RCC 7860 (cell line): Measurements from ENCODE around the gene SLC19A1.
"Not testable (repeated sequence)": the region's sequence is repeated elsewhere in the genome, so short reads cannot be mapped to it uniquely, and the experiment has no call there.

Experiments used
- DNase-seq: peaks from one replicate; pipeline ENCODE4 v3.0.0-alpha.2; 2015; ENCODE audit warnings: low spot score
- FAIRE-seq: peaks from 2 replicates; lab custom pipeline; 2012; peaks lifted over from hg19 to GRCh38; lab: Jason Lieb, UNC

The SLC19A1 gene

GRCh38 chr21:45508607-45509565 is 33.4 kb downstream of the SLC19A1 start:
- FAIRE-seq (no peak), DNase-seq (no peak)

- no peak for FAIRE-seq
- DNase-seq, result no peak
Observed at GRCh38 chr21:45507888-45508508, 34.2 kb downstream of the SLC19A1 start.

- no peak for DNase-seq
- FAIRE-seq, result no peak
Observed at GRCh38 chr21:45507523-45507875, 34.7 kb downstream of the SLC19A1 start.

- DNase-seq (no peak), FAIRE-seq (no peak)
Observed at GRCh38 chr21:45506836-45507522, 35.3 kb downstream of the SLC19A1 start.

GRCh38 chr21:45506241-45506817 is 35.9 kb downstream of the SLC19A1 start:
- DNase-seq (no peak), FAIRE-seq (no peak)

- DNase-seq (no peak), FAIRE-seq (no peak)
Observed at GRCh38 chr21:45505416-45506021, 36.7 kb downstream of the SLC19A1 start.

GRCh38 chr21:45504516-45505415 is 37.5 kb downstream of the SLC19A1 start:
- no peak for FAIRE-seq

GRCh38 chr21:45504021-45504515 is 38.2 kb downstream of the SLC19A1 start:
- FAIRE-seq (no peak), DNase-seq (no peak)

More at GRCh38 chr21:45504516-45505415, 37.5 kb downstream of the SLC19A1 start:
- no peak for DNase-seq

- not testable (repeated sequence) for FAIRE-seq, DNase-seq
Observed at GRCh38 chr21:45503226-45503625, 39.0 kb downstream of the SLC19A1 start.

- DNase-seq, result no peak
- no peak for FAIRE-seq
Observed at GRCh38 chr21:45502600-45502999, 39.6 kb downstream of the SLC19A1 start.

- FAIRE-seq (no peak), DNase-seq (no peak)
Observed at GRCh38 chr21:45502006-45502345, 40.3 kb downstream of the SLC19A1 start.

GRCh38 chr21:45501081-45502005 is 40.9 kb downstream of the SLC19A1 start:
- not testable (repeated sequence) for FAIRE-seq

GRCh38 chr21:45499970-45500577 is 42.2 kb downstream of the SLC19A1 start:
- DNase-seq (no peak), FAIRE-seq (no peak)

More at GRCh38 chr21:45501081-45502005, 40.9 kb downstream of the SLC19A1 start:
- DNase-seq, result not testable (repeated sequence)

GRCh38 chr21:45499201-45499750 is 43.0 kb downstream of the SLC19A1 start:
- FAIRE-seq (no peak), DNase-seq (no peak)

- FAIRE-seq, result no peak
Observed at GRCh38 chr21:45498646-45499000, 43.6 kb downstream of the SLC19A1 start.

GRCh38 chr21:45497846-45498645 is 44.2 kb downstream of the SLC19A1 start:
- DNase-seq (no peak), FAIRE-seq (no peak)

More at GRCh38 chr21:45498646-45499000, 43.6 kb downstream of the SLC19A1 start:
- no peak for DNase-seq
